ENCODE results near the gene ABCA13.

GRCh38 chr7:48551652-48552051, 380.4 kb downstream of the ABCA13 start:
- TF ChIP-seq FOXA1 (IDR thresholded peaks at IDR 0.05) = no peak
- no peak for TF ChIP-seq SP1 (IDR thresholded peaks at IDR 0.05)
- TF ChIP-seq FOXK2 (IDR thresholded peaks at IDR 0.05) = no peak
- TF ChIP-seq BHLHE40 (IDR thresholded peaks at IDR 0.05; ENCODE audit: borderline replicate concordance) = no peak
- TF ChIP-seq FOXM1 (IDR thresholded peaks at IDR 0.05; ENCODE audit: borderline replicate concordance) = no peak
- no peak for TF ChIP-seq ARNT (IDR thresholded peaks at IDR 0.05)
- no peak for TF ChIP-seq TARDBP (IDR thresholded peaks at IDR 0.05)
- no peak for TF ChIP-seq NFRKB (IDR thresholded peaks at IDR 0.05)
- TF ChIP-seq ELF4 (IDR thresholded peaks at IDR 0.05) = no peak
- TF ChIP-seq ZNF384 (IDR thresholded peaks at IDR 0.05) = no peak
